ENCODE measurements around the gene DIDO1.
"Not testable (repeated sequence)": the region's sequence is repeated elsewhere in the genome, so short reads cannot be mapped to it uniquely, and the experiment has no call there.

Gene DIDO1

DNA sequence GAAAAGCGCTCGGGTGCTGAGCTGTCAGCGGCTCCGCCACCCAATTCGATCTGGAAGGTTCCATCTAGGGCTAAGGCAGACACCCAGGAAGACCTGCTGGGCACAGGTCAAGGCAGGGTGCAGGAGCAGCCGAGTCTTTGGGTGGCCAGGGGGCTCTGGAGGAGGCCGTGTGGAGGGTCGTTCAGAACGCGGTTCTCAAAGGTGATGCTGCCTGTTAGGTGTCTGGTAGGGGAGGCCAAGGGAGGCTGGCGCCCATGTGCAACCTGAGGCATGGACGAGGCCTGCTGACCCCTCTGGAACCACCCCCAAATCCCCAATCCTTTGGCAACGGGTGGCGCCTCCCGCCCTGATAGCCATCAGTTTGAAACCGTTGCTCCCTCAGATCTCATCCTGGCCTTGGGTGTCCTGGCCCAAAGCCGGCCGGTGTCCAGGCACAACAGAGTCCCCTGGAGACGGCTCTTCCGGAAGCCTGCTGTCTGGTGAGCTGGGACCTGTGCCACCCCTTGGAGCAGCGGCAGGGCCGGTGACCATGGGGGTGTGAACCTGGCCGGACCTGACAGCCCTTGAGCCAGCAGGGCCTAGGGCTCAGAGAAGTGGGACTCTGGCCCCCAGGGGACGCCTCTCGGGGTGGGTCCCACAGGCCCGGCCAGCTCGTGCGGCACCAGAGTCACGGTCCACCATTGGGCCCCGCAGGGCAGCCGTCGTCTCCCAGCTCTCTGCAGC lies 36.7 kb upstream of the DIDO1 start:
- in situ Hi-C loops (cut with MboI; ENCODE audit: low sequenced_read_pairs) = no loop called here

- in situ Hi-C loops (cut with MboI; ENCODE audit: low sequenced_read_pairs) = no loop called here
Measured at GRCh38 chr20:62962221-62962879, 36.0 kb upstream of the DIDO1 start.

GRCh38 chr20:62961799-62962198 lies 35.5 kb upstream of the DIDO1 start:
- in situ Hi-C loops (cut with MboI; ENCODE audit: low sequenced_read_pairs) = no loop called here

DNA sequence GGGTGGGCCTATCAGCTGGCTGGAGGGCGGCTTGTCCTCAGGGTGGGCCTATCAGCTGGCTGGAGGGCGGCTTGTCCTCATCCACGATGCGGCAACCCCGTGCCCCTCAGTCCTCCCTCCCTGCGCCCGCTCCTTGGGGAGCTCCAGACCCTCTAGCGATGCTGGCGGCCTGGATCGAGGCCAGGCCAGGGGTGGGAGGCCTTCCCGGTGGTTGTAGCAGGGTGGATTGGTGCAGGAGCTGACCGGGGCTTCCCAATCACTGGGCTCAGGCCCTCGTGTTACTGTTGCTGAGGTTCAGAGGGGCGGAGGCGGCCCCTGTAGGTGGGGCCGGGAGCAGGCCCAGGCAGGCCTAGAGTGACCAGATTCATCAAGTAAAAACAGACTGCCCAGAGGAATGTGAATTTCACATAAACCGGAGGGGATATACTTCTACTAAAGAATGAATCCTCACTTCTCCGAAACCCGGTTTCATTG lies 35.0 kb upstream of the DIDO1 start:
- in situ Hi-C loops (cut with MboI; ENCODE audit: low sequenced_read_pairs) = no loop called here

- in situ Hi-C loops (cut with MboI; ENCODE audit: low sequenced_read_pairs) = not testable (repeated sequence)
Measured at GRCh38 chr20:62960446-62961309, 34.4 kb upstream of the DIDO1 start.

DNA sequence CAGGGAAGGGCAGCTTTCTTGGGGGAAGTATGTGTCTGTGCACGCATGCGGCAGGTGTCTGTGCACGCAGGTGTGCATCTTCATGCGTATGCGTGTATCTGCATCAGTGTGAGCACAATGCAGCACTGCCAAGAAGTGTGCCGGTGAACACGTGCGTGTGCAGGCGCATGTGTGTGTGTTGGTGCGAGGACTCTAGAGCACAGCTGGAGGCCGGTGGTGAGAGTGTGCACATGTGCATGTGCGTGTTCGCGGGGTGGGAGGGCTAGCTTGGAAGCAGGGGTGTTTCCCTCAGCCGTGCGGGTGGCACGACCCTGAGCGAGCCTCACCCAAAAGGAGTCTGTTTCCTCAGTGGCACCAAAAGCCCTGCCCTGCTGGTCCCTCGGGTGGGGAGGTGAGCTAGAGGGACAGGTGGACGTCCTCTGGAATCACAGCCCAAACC lies 33.7 kb upstream of the DIDO1 start:
- in situ Hi-C loops (cut with MboI; ENCODE audit: low sequenced_read_pairs) = no loop called here

- in situ Hi-C loops (cut with MboI; ENCODE audit: low sequenced_read_pairs) = no loop called here
Measured at GRCh38 chr20:62959101-62959971, 33.0 kb upstream of the DIDO1 start.

DNA sequence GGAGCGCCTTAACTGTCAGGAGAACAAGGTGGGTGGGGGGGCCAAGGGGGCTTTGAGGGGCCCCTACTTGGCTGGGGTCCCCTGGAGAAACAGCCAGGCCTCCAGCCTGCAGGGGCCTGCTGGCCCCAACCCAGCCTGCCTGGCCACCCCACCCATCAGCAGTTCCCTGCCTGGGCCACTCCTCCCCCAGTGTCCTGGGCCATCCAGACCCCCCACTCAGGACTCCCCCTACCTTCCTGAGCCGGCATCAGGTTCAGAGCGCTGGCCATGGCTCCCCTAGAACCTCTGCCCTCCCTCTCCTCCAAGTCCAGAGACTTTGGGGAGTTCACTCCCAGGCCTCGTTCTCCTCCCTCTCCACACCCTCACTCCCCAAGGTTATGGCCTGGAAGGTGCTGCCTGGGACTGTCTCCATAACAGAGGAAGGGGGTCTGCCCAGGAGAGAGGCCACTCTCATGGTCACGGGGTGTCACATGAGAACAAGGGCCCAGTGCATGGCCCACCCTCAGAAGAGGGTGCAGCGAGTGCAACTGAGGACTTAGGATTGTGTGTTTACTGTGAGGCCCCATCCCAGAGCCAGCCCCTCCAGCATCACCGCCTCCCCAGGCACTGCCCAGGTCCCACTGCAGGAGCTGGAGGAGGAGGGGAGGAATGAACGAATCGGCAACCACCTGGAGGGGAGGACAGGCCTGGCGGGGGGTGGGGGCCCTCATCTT lies 32.2 kb upstream of the DIDO1 start:
- in situ Hi-C loops (cut with MboI; ENCODE audit: low sequenced_read_pairs) = no loop called here

DNA sequence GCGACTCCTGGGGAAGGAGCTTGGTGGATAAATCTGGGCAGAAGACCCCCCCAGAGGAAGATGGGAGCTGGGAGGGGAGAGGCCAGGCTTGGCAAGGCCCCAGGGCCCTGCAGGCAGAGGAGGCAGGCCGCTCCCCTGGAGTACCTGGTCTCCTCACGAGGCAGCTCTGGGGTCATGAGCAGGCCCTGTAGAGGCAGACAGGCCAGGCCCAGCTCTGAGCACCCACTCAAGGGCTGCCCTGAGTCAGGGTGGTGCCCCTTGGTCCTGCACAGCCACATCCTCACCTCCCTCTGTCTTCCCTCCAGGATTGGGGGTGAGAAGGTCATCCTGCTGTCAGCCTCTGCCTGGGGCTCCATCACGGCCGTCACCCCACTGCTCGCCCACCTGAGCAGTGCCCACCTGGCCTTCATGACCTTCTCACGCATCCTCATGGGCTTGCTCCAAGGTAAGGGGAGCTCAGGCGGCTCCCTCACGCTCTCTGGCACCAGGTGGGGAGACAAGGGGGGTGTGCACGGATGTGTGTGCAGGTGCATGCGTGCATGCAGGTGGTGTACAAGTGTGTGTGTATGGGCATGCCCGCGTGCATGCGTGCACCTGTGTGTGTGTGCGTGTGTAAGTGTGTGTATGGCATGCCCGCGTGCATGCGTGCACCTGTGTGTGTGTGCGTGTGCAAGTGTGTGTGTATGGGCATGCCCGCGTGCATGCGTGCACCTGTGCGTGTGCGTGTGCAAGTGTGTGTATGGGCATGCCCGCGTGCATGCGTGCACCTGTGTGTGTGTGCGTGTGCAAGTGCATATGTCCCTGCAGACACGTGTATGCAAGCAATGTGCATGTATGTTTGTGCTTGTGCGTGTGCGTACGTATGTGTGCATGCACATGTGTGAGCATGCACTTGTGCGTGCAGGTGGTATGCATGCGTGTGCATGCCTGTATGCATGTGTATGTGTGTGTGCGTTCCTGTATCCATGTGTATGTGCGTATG lies 31.1 kb upstream of the DIDO1 start:
- in situ Hi-C loops (cut with MboI; ENCODE audit: low sequenced_read_pairs) = no loop called here

DNA sequence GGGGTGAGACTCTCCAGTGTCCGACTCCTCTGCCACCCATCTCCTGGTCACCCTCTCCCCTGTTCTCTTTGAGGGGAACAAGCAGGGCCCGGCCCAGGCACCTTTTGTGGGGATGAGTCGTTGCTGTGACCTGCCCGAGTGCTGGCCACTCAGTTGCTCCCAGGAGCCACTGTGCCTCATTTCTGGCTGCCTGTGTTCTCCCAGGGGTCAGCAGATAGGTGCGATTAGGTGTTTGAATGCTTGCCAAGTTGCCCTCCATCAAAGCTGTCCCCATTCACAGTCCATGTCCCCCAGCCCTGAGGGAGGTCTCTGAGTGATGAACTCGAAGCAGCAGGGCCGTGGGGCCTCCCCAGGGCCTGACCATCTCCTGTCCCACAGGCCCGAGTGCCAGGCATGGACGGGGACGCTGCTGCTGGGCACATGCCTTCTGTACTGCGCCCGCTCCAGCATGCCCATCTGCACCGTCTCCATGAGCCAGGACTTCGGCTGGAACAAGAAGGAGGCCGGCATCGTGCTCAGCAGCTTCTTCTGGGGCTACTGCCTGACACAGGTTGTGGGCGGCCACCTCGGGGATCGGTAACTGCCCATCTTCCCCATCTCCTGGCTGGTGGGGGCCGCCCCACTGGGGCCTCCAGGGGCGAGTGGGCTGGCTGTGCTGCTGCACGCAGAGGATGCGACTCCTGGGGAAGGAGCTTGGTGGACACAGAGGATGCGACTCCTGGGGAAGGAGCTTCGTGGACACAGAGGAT lies 30.3 kb upstream of the DIDO1 start:
- in situ Hi-C loops (cut with MboI; ENCODE audit: low sequenced_read_pairs) = no loop called here

GRCh38 chr20:62955519-62956386 lies 29.4 kb upstream of the DIDO1 start:
- in situ Hi-C loops (cut with MboI; ENCODE audit: low sequenced_read_pairs) = no loop called here

DNA sequence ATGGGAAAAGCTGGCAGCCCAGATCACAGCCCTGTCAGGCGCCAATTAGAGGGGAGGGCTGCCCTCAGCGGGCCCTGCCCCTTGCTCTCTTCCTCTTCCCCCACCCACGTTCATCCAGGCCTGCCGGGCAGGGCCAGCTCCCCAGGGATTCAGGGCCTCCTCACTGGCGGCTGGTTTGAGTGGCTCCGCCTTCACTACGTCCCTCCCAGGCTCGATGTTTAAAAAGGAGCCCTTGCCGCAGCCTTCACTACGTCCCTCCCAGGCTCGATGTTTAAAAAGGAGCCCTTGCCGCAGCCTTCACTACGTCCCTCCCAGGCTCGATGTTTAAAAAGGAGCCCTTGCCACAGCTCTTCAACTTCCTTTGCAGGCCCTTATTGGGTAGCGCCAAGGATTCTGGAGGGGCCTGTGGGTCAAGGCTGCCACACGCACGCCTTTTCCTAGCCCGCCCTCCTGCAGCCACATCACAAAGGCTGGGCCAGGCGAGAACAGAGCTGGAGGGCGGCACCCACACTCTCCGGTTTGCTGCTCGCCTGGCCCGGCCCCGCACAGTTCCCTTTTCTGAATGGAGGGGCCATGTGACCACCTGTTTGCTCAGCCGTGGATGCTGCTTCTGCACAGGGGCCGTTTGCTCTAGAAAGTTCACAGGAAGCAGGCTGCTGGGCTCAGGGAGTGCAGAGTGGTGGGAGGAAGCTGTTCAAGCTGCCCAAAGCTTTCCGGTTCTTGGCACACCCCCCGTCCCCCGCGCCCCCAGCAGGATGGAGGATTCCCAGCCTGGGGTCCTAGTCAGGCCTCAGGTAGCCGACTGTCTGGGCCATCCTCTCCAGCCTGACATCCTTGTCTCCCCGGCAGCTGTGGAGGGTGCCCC lies 27.8 kb upstream of the DIDO1 start:
- in situ Hi-C loops (cut with MboI; ENCODE audit: low sequenced_read_pairs) = no loop called here

- in situ Hi-C loops (cut with MboI; ENCODE audit: low sequenced_read_pairs) = no loop called here
Measured at GRCh38 chr20:62952968-62953838, 26.9 kb upstream of the DIDO1 start.

GRCh38 chr20:62952373-62952967 lies 26.2 kb upstream of the DIDO1 start, which contains the start of gene SLC17A9:
Gene SLC17A9 (plus strand): TSS chr20:62952709. CDS start chr20:62952831, 122 bp downstream.
- in situ Hi-C loops (cut with MboI; ENCODE audit: low sequenced_read_pairs) = no loop called here
